Stimulated activated CD8-positive, alpha-beta memory T cell treated with anti-CD3 and anti-CD28 coated beads, Interleukin-15, amount 100 ng/mL, for 4 hours (primary cell): ENCODE measurements around the gene KCTD7.
"Not testable (repeated sequence)": the region's sequence is repeated elsewhere in the genome, so short reads cannot be mapped to it uniquely, and the experiment has no call there.

ENCODE experiments used
- DNase-seq, 2 donors: peaks; one replicate each; pipeline ENCODE4 v3.0.0-alpha.2; 2020; ENCODE audit warnings: low read depth in 2 of 2

KCTD7 gene

GRCh38 chr7:66628361-66629221 is at the start of gene KCTD7:
TSS of gene KCTD7 (plus strand) at chr7:66628881. CDS start at chr7:66629065, 184 bp downstream.
- peak; percentile 88 to 91 for DNase-seq

- not testable (repeated sequence) for DNase-seq
Measured at GRCh38 chr7:66580380-66580779, 48.3 kb upstream of the KCTD7 start.

DNA sequence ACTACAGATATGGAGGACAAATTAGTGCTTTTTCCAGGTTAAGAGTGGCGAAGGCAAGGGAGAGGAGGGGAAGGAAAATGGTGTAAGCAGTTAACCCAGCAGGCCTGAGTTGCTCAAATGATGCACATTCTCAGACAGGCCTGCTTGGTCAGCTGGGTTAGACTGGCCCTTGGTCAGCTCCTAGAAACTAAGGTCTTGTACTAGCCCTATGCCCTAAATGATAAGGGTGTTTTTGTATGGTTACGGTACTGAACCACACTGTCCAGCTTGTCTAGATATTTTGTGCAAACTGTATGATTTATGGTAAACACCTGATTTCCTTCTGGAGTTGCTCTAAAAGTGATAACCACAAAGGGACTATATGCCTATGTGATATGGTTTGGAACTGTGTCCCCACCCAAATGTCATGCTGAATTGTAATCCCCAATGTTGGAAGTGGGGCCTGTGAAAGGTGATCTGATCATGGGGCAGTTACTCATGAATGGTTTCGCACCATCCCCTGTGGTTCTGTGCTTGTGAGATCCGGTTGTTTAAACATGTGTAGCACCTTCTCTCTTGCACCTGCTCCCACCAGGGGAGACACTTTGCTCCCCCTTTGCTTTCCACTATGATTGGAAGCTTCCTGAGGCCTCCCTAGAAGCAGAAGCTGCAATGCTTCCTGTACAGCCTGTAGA is 45.7 kb upstream of the KCTD7 start:
- not testable (repeated sequence) for DNase-seq

DNA sequence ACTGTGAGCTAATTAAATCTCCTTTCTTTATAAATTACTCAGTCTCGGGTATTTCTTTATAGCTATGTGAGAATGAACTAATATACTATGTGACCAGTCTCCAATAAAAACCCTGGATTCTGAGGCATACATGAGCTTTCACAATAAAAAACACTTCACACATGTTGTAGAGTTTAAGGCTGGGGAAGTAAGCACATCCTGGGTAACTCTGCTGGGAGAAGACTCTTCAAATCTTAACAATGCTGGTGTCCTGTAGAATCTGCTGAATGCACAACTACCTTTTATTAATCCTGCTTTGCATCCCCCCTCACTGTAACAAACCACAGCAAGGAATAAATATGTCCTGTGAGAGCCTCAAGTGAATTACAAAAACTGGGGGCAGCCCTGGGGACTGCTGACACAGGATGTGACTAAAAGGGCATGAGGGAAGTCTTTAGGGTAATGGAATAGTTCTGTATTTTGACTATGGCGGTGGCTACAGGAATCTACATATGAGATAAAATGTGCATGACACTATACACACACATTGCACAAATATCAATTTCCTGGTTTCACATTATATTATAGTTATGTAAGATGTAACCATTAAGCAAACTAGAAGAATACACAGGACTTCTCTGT is 45.1 kb upstream of the KCTD7 start:
- no peak for DNase-seq

- DNase-seq, result no peak
Measured at GRCh38 chr7:66586181-66586580, 42.5 kb upstream of the KCTD7 start.

DNA sequence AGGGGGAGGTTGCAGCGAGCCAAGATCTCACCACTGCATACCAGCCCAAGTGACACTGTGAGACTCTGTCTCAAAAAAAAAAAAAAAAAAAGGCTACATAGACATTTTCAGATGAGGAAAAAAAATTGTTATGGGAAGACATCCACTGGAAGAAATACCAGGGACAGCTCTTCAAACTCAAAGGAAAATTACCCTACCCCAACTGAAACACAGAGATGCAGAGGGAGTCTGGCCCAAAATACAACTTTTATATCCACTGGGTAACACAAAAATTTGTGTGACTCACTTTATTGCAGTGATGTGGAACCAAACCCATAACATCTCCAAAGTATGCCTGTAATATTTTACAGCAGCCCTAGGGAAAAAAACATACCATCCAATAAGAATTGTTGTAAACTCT is 40.5 kb upstream of the KCTD7 start:
- not testable (repeated sequence) for DNase-seq

- DNase-seq, result not testable (repeated sequence)
Measured at GRCh38 chr7:66588856-66589570, 39.7 kb upstream of the KCTD7 start.

DNA sequence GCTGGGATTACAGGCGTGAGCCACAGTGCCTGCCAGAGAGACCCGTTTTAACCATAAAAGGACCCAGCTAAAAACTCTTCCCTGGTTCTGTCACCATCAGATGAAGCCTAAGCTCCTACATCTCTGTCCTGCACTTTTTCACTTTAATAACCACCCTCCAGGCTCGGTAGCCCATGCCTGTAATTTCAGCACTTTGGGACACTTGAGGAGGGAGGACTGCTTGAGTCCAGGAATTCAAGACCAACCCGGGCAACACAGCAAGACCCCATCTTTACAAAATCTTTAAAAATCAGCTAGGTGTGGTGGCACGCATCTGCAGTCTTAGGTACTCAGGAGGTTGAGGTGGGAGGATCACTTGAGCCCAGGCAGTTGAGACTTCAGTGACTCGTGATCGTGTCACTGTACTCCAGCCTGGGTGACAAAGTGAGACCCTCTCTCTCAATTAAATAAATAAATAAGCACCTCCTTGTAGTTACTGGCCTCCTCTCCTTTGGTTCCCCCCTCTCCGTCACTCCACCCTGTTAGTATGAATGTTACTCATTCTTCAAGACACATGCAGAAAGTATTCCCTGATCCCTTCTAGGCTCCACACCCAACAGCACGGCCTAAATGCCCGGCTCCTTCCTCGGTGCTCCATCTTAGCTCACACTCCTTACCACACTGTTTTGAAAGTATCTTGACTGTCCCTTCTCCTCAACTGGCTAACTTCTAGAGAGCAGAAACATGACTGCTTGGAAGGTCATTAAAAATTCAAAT is 38.2 kb upstream of the KCTD7 start:
- DNase-seq, result not testable (repeated sequence)

GRCh38 chr7:66591058-66591798 is 37.5 kb upstream of the KCTD7 start:
- DNase-seq, result not testable (repeated sequence)

GRCh38 chr7:66591799-66592596 is 36.7 kb upstream of the KCTD7 start:
- DNase-seq, result peak; percentile 77 to 84

- not testable (repeated sequence) for DNase-seq
Measured at GRCh38 chr7:66592597-66593146, 36.0 kb upstream of the KCTD7 start.

DNA sequence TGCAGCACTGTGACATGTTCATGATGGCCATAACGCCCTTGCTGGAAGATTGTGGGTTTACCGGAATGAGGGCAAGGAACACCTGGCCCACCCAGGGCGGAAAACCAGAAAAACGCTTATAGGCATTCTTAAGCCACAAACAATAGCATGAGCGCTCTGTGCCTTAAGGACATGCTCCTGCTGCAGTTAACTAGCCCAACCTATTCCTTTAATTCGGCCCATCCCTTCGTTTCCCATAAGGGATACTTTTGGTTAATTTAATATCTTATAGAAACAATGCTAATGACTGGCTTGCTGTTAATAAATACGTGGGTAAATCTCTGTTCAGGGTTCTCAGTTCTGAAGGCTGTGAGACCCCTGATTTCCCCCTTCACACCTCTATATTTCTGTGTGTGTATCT is 34.6 kb upstream of the KCTD7 start:
- not testable (repeated sequence) for DNase-seq

DNA sequence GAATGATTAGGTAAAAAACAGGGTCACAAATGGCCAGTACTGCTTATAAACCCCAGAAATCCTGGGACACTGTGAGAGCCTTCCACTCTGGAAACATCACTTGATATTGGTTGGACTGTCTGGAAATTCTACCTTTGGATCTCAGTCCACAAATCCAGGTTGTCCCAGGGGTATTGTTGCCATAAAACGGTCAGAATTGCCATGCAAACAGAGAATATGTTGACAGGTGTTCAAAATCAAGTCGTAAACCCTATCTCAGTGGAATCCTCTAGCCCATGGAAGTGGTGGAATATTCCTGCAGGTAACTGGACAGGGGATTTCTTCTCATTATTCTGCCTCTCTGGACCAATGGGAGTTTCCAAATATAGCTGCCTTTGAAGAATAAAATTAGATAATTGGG is 31.2 kb upstream of the KCTD7 start:
- DNase-seq, result no peak

GRCh38 chr7:66602159-66602558 is 26.5 kb upstream of the KCTD7 start:
- DNase-seq, result no peak

GRCh38 chr7:66604198-66604597 is 24.5 kb upstream of the KCTD7 start:
- DNase-seq, result no peak

DNA sequence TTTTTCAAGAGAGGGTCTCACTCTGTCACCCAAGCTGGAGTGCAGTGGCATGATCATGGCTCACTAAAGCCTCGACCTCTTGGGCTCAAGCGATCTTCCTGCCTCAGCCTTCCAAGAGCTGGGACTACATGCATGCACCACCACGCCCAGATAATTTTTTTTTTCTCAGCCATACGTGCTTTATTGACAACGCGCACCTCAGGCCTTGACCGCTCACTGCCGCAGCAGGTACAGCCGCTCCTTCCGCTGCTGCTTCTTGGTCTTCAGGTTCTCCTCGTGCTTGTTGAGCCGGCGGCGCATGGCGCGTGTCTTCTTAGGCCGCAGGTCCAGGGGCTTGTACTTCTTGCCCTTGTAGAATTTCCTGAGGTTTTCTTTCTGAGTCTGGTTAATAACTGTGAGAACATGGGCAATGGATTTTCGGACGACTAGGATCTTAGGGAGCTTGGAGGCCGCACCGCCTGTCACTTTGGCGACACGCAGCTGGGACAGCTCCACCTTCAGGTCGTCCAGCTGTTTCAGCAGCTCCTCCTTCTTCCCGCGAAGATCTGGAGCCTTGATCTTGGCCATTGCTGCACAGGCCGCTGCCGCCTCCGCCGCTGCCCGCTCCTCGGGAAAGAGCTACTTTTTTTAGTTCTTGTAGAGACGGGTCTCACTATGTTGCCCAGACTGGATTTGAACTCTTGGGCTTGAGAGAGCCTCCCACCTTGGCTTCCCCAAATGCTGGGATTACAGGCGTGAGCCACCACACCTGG is 22.0 kb upstream of the KCTD7 start:
- not testable (repeated sequence) for DNase-seq

- no peak for DNase-seq
Measured at GRCh38 chr7:66609176-66609575, 19.5 kb upstream of the KCTD7 start.

GRCh38 chr7:66614596-66614995 is 14.1 kb upstream of the KCTD7 start:
- DNase-seq, result not testable (repeated sequence)

GRCh38 chr7:66615699-66616098 is 13.0 kb upstream of the KCTD7 start:
- DNase-seq, result no peak
